Stimulated activated CD4-positive, alpha-beta T cell treated with anti-CD3 and anti-CD28 coated beads, Interleukin-4, amount 100 ng/mL, for 24 hours (primary cell): Measurements from ENCODE around the gene NIPAL4.
"Not testable (repeated sequence)": the region's sequence is repeated elsewhere in the genome, so short reads cannot be mapped to it uniquely, and the experiment has no call there.

Experiments used
- DNase-seq: peaks from one replicate; pipeline ENCODE4 v3.0.0-alpha.2; 2020

NIPAL4 gene

DNA sequence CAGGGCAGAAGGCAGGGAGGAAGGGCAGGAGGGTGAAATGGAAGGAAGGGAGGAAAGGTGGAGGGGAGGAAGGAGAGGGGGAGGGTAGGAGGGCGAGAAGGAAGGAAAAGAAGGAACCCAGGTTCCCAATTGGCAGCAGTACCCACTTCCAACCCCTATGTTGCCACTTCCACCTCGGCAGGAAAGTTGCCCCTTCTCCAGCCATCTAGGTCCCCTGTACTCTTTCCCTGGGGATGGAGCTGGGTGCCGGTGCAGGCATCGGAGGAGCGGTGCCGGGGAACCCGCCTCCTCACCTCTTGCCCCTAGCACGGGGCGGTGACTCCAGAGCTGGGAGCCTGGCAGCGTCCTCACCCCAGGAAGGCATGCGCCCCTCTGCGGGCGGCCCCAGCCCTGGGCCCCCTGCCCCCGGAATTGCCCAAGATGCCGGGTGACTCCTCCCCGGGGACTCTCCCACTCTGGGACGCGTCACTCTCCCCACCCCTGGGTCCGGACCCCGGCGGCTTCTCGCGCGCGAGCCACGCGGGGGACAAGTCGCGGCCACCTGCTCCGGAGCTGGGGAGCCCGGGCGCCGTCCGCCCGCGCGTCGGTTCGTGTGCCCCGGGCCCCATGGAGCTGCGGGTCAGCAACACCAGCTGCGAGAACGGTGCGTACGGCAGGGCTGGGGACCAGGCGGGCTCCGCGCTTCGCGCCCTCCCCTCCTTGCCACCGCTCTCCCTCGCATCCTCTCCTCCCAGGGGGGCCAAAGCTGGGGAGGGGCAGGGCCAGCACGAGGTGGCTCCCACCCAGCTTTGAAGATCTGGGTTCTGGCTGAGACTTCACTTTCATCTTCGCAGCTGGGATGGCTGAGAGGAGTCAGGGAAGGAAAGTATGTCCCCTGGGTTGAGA lies at the start of gene NIPAL4:
TSS of gene NIPAL4 (plus strand) at position 499 of the 885 bp plus-strand sequence. CDS start at position 607, 108 bp downstream.
- peak; percentile 37 for DNase-seq

DNA sequence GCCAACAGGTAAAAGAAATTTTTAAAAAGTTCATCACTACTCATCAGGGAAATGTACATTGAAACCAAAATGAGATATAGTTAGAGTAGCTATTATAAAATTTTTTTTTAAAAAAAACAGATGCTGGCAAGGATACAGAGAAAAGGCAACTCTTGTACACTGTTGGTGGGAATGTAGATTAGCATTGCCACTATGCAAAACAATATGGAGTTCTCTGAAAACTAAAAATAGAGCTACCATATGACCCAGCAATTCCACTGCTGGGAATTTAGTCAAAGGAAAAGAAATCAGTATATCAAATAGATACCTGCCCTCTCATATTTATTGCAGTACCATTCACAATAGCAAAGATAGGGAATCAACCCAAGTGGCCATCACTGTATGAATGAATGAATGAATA lies 44.2 kb upstream of the NIPAL4 start:
- no peak for DNase-seq

DNA sequence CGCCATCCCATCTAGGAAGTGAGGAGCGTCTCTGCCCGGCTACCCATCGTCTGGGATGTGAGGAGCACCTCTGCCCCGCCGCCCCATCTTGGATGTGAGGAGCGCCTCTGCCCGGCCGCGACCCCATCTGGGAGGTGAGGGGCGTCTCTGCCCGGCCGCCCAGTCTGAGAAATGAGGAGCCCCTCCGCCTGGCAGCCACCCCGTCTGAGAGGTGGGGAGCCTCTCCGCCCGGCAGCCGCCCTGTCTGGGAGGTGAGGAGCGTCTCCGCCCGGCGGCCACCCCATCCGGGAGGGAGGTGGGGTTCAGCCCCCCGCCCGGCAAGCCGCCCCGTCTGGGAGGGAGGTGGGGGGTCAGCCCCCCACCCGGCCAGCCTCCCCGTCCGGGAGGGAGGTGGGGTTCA lies 40.5 kb upstream of the NIPAL4 start:
- DNase-seq: not testable (repeated sequence)

DNA sequence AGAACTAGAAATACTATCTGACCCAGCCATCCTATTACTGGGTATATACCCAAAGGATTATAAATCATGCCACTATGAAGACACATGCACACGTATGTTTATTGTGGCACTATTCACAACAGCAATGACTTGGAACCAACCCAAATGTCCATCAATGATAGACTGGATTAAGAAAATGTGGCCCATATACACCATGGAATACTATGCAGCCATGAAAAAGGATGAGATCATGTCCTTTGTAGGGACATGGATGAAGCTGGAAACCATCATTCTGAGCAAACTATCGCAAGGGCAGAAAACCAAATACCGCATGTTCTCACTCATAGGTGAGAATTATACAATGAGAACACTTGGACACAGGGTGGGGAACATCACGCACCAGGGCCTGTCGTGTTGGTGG lies 30.1 kb upstream of the NIPAL4 start:
- not testable (repeated sequence) for DNase-seq

DNA sequence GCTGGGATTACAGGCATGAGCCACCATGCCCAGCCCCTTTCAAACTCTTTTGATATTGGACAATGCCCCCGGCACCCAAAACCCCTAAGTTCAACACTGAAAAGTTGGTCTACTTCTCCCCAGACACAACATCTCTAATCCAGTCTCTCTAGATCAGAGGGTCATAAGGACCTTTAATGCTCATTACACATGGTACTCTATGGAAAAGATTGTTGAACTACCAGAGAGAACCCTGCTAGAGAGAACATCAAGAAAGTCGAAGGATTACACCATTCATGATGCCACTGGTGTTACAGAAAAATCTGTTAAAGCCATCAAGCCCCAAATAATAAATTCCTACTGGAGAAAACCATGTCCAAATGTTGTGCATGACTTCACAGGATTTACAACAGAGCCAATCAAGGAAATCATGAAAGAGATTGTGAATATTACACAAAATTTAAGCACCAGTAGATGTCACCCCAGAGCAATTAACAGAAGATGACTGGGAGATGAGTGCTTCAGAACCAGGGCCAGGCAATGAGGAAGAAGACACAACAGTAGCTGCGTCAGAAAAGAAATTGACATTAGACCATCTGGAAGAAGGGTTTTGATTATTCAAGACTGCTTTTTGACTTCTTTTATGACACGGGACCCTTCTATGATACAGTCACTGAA lies 28.3 kb upstream of the NIPAL4 start:
- peak; percentile 43 for DNase-seq

DNA sequence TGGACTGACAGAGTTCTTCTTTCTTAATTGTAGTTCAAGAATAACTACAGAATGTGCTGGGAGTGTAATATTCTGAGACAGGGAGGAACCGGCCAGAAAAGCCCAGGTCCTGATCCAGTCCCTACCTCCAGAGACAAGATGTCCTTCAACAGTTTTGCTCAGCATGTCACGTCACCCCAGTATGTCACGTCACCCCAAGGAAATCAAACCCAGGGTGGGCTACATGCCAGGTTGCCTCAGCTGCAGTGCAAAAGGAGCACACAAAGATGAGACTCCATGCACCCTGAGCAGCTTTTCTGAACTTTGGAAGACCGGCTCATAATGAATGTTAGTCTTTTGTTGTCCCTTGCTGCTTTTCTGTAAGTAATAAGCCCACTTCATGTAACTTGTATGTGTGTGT lies 25.9 kb upstream of the NIPAL4 start:
- DNase-seq: no peak

DNA sequence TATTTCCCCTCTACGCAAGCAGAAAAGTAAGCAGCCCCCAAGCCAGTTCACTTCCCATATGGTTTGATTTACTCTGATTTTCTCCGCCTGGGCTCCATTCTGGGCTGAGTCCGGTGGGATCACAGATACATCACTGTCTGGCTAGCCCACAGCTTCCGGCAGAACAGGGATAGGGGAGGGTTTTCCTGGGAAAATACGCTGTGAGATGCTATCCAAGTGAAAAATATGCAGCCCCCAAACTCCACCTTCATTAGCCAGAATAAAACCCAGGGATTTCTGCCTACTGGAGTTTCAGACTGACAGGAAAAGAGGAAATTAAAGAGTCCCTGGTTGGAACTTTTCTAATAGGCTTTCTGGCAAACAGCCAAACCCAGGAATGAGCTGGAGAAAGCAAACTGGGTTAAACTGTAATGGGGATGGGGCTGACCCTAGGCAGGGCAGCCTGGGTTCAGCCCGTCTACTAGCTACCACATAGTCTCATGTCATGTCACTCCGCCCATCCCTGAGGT lies 16.9 kb upstream of the NIPAL4 start:
- DNase-seq: no peak

DNA sequence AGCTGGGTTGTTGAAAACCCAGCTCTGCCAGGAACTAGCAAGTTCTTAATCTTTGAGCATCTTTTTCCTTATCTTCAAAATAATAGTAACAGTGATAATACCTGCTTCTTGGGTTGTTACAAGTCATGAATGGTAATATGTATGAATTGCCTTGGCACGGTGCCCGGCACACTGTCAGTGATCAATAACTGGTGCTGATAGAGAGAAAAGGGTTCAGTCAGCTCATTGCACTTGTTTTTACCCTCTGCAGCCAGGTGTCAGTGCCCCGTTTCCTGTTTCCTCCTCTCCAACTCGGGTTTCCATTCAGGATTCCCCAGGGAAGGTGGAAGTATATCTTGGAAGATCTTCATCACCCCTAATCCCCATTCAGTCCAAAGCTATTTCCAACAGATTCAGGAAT lies 15.8 kb upstream of the NIPAL4 start:
- DNase-seq: no peak

DNA sequence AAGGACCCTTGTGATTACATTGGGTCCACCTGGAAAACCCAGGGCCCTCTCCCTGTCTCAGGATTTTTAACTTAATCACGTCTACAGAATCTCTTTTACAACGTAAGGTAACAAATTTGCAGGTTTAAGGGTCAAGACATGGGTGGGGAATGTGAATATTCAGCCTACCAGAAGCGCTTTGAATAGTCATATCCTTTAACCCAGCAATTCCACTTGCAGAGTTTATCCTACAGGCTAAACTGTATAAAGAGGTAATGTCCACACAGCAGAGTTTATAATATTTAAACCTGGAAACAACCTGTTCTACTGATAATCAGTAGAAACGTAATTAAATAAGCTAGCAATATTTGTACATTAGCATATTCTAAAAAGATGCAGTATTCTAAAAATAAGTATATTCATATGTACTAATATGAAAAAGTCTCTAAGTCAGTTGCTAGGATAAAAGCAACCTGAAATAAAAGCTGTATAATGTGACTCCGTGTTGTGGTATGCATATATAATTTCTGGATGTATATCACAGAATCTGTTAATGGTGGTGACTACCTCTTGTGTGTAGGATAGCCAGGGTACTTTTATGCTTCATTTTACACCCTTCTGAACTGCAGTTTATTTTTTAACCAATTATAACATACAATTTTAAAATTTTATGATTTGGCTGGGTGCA lies 14.1 kb upstream of the NIPAL4 start:
- no peak for DNase-seq

DNA sequence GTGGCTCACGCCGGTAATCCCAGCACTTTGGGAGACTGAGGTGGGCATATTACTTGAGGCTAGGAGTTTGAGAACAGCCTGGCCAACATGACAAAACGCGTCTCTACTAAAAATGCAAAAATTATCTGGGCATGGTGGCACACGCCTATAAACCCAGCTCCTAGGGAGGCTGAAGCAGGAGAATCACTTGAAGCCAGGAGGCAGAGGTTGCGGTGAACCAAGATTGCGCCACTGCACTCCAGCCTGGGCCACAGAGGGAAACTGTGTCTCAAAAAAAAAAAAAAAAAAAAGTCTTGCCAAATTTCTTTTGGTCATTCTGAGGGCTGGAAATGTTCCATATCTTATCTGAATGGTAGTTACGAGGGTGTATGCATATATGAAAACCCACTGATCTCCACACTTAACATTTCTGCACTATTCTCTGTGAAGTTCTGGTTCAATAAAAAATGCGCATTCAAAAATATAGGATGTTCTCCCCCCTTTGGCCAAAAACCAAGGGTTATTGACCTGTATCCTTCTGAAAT lies 13.5 kb upstream of the NIPAL4 start:
- no peak for DNase-seq

DNA sequence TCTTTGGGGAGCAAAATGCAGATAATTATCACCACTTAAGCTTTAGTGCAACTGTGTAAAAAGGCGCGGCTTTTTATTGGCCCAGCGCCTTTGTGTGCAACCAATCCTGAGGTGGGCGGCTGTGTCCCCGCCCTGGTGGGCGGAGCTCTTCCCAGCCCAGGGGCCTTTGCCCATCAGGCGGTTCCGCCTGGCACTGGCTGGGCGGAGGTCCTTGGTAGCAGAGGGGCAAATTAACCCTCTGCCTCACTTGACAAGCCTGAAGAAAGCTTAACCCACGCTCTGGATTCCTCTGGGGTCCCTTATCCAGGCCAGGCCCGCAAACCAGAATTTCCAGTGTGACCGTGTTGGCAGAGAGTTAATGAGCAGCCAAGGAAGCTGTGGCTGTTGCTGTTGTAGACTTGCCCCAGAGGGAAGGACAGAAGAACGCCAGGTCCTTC lies 12.8 kb upstream of the NIPAL4 start:
- DNase-seq: no peak

DNA sequence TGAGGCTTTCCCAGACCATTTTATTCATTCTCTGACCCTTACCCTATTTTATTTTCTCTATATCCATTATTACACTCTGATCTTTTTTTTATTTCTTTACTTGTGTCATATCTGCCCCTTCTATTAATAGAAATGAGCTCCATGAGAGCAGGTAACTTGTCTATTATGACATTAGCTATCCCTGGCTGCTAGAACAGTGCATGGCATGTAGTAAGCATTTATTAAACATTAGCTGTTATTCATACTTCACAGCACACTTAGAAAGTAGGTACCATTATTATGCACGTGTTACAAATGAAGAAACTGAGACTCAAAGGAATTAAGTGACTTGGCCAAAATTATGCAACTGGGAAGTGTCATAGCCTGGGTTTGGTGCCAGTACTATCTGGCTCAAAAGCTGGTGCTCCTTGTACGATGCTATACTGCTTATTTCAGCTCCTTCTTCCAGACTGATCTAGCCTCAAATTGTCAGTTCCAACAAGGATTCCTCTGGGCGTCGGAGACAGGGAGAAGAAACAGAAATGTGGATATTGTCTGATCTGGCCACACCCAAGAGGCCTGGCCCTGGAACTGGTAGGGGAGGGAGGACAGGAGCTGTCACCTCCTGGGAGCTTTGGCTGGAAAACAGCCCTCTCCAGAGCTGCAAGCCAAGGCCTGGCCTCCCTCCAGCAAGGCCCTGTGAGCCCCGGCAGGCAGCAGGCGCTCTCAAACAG lies 10.8 kb upstream of the NIPAL4 start:
- DNase-seq: no peak

DNA sequence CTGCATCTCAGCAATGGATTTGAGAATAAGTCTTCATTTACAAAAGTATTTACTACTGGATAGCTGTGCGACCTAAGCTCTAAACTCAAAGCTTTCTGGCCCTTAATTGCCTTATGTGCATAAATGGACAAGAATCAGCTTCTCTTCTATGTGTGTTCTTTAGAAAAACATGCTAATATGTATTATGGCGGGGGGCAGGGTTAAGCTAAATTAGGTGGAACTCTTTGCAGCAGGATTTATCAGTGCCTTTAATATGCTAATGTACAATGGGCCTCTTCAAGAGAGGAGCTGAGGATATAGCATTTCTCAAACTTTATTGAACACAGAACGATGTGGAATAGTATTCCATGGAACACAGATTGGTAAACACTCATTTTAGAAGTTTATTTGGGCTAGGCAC lies 10.0 kb upstream of the NIPAL4 start:
- DNase-seq: no peak

DNA sequence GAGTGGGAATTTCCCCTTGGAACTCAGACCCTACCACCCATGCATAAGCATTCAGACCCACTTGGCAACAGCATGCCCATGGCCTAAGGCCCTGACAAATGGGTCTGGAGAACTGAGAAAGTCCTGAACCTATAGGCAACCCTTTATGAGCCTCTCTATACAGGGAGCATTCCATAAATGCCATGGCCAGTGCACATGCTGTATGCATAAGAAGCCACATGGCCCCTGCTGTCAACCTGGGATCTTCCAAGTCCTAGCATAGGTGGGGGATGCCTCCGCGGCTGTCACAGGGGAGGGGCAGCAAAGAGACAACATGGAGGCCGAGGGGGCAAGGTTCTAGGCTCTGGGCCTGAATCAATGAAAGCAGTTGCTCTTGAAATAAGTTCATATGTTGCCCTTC lies 8.2 kb upstream of the NIPAL4 start:
- no peak for DNase-seq

DNA sequence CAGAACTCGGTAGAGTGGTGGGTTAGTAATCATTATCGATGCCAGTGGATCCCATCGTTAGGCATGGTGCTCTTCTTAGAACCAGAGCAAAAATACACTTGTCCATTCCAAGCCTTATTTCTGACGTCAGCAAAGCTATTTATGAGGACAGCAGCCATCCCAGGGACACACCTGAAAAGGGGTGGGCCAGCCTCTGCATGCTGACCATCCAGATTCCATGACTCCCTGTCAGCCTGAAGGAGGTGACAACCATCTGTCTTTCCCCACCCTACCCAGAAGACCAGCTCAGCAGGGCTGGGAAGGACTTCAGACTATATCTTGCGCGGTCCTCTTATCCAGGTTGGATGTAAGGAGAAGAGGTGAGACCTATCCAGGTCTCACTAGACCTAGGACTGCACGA lies 5.7 kb upstream of the NIPAL4 start:
- DNase-seq: no peak

DNA sequence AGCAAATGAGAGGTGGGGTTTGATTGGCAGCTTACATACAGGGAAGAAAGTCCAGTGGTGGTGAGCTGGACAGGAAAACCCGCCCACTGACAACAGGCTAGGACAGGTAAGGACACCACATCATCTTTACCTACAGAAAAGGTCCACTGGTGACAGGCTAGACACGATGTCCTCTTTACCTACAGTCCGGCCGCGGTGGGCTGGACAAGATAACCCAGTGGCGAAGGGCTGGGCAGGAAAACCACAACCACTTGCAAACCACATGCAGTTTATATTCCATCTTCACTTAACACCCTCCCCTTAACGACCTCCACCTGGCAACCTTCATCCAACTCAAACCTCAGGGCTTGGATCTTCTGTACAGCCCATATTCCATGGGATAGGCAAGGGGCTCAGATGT lies 5.0 kb upstream of the NIPAL4 start:
- no peak for DNase-seq

DNA sequence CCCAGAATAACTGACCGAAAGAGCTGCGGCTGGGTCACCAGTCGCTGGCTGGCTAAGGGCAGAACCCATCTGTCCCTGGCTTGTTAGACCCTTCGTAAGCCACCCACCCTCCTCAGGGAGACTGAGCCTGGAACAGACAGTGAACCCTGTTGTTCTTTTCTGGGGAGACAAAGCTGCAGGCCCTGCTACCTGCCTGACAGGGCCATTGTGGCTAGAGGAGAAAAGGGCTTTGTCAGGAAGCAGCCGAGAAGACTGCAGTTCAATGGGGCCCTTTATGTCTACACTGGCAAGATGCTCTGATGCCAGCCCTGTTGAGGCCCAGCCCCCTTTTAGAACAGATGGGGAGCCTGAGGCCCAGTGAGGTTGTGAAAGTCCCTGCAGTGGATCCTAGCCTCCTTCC lies 3.7 kb upstream of the NIPAL4 start:
- no peak for DNase-seq

DNA sequence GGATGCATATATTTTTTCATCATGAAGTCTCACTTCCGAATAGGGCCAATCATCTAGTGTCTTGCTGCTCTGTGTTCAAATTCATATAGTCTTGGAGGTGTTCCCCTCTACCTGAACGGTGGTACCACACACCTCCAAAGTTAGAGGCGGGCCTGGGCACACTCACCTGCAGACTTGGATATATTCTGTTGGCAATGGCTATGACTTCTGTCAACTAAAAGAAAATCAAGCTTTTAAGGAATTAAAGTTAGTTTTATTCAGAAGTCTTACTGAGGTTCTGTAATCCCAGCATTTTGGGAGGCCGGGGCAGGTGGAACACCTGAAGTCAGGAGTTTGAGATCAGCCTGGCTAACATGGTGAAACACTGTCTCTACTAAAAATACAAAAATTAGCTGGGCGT lies 2.6 kb upstream of the NIPAL4 start:
- DNase-seq: no peak

DNA sequence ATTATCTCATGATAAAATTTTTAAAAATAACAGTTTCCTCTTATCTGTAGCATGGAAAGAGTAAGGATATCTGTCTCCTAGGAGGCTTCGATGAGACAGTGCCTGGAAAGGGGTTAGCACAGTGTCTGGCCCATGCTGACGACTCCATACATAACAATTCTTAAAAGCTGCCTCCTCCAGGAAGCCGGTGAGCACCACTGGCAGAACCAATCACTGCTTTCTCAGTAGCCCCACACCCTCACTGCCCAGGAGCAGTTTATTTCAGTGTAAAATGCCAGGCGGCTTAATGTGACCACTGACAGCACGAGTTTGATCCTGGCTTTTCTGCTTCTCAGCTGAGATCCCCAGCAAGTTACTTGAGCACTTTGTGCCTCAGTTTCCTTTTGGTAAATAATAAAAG lies 1.2 kb upstream of the NIPAL4 start:
- DNase-seq: no peak

DNA sequence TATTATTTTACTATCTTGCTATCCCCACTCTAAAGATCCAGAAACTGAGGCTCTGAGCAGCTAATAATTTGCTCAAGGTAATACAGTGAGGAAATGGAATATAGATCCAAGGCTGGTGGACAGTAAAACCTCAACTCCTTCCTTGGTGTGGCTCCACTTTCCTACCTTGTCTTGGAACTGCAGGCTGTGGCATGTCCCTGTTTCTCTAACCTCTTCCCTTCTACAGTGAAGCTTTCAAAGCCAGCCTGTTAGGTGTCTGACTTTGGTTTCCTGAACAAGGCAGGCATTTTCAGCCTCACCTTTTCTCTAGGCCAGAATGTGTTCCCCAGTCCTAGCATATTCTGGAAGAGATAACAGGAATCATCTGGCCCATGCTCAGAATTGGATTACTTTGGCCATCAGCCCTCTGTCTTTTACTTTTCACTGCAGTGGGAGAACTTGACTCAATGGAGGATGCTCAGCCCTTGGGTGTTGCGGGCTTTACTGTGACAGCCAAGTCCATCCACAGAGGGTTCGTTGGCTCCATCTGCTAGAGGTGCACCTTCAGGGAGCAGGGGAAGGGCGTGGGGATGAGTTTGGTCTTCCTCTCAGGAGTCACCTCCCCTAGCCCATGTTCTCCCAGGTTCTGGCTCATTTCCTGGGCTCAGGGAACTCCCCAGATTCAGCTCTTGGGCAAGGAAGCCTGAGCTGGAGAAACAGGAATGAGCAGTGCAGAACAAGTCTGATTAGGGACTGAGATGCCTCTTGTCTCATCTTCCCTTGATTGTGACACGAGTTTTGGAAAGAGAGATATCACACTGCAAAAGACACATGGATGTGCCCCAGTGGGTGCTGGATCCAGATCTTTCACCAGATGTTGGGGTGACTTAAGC lies 1.1 kb downstream of the NIPAL4 start:
- DNase-seq: no peak

DNA sequence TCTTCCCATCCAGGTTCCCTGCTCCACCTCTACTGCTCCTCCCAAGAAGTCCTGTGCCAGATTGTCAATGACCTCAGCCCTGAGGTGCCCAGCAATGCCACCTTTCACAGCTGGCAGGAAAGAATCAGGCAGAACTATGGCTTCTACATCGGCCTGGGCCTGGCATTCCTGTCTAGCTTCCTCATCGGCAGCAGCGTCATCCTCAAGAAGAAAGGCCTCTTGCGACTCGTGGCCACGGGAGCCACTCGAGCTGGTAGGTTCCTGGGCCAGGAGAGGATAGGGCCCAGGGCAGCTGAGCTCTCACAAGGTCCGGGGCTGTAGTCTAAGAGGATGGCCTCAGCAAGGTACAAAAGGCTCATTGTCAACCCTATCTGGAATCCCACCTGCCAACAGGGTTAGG lies 3.1 kb downstream of the NIPAL4 start:
- DNase-seq: no peak
